Islet precursor cell (in vitro differentiated cells): ENCODE measurements around the gene ATP6V0B.

Source experiments
- DNase-seq: peaks from one replicate; pipeline ENCODE4 v3.0.0-alpha.2; 2018

The ATP6V0B gene

GRCh38 chr1:44012941-44013609, 38.3 kb downstream of the ATP6V0B start:
- DNase-seq: no peak

- DNase-seq: no peak
Measured at GRCh38 chr1:44013949-44014348, 39.2 kb downstream of the ATP6V0B start.

- DNase-seq: no peak
Measured at GRCh38 chr1:44014365-44015104, 39.8 kb downstream of the ATP6V0B start.

GRCh38 chr1:44015206-44015605, 40.4 kb downstream of the ATP6V0B start:
- no peak for DNase-seq

- DNase-seq: no peak
Measured at GRCh38 chr1:44016041-44016889, 41.5 kb downstream of the ATP6V0B start.

- no peak for DNase-seq
Measured at GRCh38 chr1:44016890-44017400, 42.2 kb downstream of the ATP6V0B start.

- no peak for DNase-seq
Measured at GRCh38 chr1:44019466-44019948, 44.7 kb downstream of the ATP6V0B start.

- DNase-seq: no peak
Measured at GRCh38 chr1:44020464-44020863, 45.7 kb downstream of the ATP6V0B start.

GRCh38 chr1:44021156-44021555, 46.4 kb downstream of the ATP6V0B start:
- DNase-seq: no peak

- no peak for DNase-seq
Measured at GRCh38 chr1:44021581-44022321, 47.0 kb downstream of the ATP6V0B start.

GRCh38 chr1:44024031-44024902, 49.5 kb downstream of the ATP6V0B start:
- no peak for DNase-seq

GRCh38 chr1:44024903-44025525, 50.3 kb downstream of the ATP6V0B start:
- no peak for DNase-seq

GRCh38 chr1:44025816-44026215, 51.1 kb downstream of the ATP6V0B start:
- no peak for DNase-seq

- DNase-seq: no peak
Measured at GRCh38 chr1:44027320-44027719, 52.6 kb downstream of the ATP6V0B start.
